PC-9 (cell line): Measurements from ENCODE around the gene PRKCH. TPM values are rescaled to one million over a fixed set of nuclear protein-coding genes. Genes with fewer than 3 reads are reported as not detected.

Source experiments
- BruUV-seq: library from RNA; stranded (reverse); fragments of 400-500 nt; replicated peaks from 2 replicates; lab custom pipeline; 2021; lab: Mats Ljungman, UMichigan
- CTCF ChIA-PET: fragments of 300-600 bp; sonication (Branson Sonifier 250); formaldehyde crosslinking; loops from one replicate; lab custom pipeline; 2022; ENCODE audit warnings: antibody characterized with exemption; lab: Charles Lee
- POLR2A ChIA-PET: fragments of 300-600 bp; sonication (Branson Sonifier 250); formaldehyde crosslinking; loops from one replicate; lab custom pipeline; 2022; ENCODE audit warnings: antibody characterized with exemption; ENCODE audit not compliant: unreplicated experiment; lab: Charles Lee
- DNase-seq, 2 experiments: peaks; one replicate each; pipeline versions ENCODE4 v3.0.0 to v3.0.0-alpha.2; 2015 to 2022; ENCODE audit warnings: mixed read lengths in 1 of 2
- H2AFZ ChIP-seq: fragments of 200-600 bp; sonication (generic); 2 replicates; pipeline ENCODE4 v1.8.1; 2017; ENCODE audit warnings: antibody characterized with exemption
- H3F3A ChIP-seq: fragments of 200-600 bp; sonication (generic); 2 replicates; pipeline ENCODE4 v1.8.1; 2017; ENCODE audit warnings: antibody characterized with exemption, mild to moderate bottlenecking, low read depth; ENCODE audit not compliant: insufficient read depth
- H3K27ac ChIP-seq: fragments of 200-600 bp; sonication (generic); 2 replicates; pipeline ENCODE4 v1.6.1; 2016; ENCODE audit warnings: mixed run types
- H3K27me3 ChIP-seq: fragments of 200-600 bp; sonication (generic); 2 replicates; pipeline ENCODE4 v1.6.1; 2016; ENCODE audit warnings: low read depth, mixed run types; ENCODE audit not compliant: insufficient read depth
- H3K36me3 ChIP-seq: fragments of 200-600 bp; sonication (generic); 2 replicates; pipeline ENCODE4 v1.6.1; 2016; ENCODE audit warnings: low read depth, mixed run types
- H3K4me1 ChIP-seq: fragments of 200-600 bp; sonication (generic); replicated peaks from 2 replicates; pipeline ENCODE4 v1.6.1; 2016; ENCODE audit warnings: mixed run types; ENCODE audit not compliant: insufficient read depth
- H3K4me2 ChIP-seq: fragments of 200-600 bp; sonication (generic); 2 replicates; pipeline ENCODE4 v1.6.1; 2017; ENCODE audit warnings: mixed run types
- H3K4me3 ChIP-seq: fragments of 200-600 bp; sonication (generic); 2 replicates; pipeline ENCODE4 v1.6.1; 2016; ENCODE audit warnings: mixed run types
- H3K79me2 ChIP-seq: fragments of 200-600 bp; sonication (generic); 2 replicates; pipeline ENCODE4 v1.6.1; 2017; ENCODE audit warnings: low read depth, mixed run types
- H3K9me2 ChIP-seq: fragments of 200-600 bp; sonication (generic); 2 replicates; pipeline ENCODE4 v1.8.1; 2017; ENCODE audit warnings: mild to moderate bottlenecking; ENCODE audit not compliant: insufficient read depth
- H3K9me3 ChIP-seq: fragments of 200-600 bp; sonication (generic); 2 replicates; pipeline ENCODE4 v1.8.1; 2016; ENCODE audit warnings: low read depth; ENCODE audit not compliant: insufficient read depth
- H4K20me1 ChIP-seq: fragments of 200-600 bp; sonication (generic); 2 replicates; pipeline ENCODE4 v1.8.1; 2017; ENCODE audit not compliant: insufficient read depth
- CTCF ChIP-seq: fragments of 200-600 bp; sonication (generic); conservative IDR thresholded peaks from 2 replicates; pipeline ENCODE4 v1.6.1; 2017; ENCODE audit warnings: mixed run types, antibody characterized with exemption, mild to moderate bottlenecking, moderate library complexity
- EZH2 ChIP-seq: fragments of 200-600 bp; sonication (generic); IDR thresholded peaks from 2 replicates; pipeline ENCODE4 v1.8.0; 2017; ENCODE audit warnings: antibody characterized with exemption, low read depth
- intact Hi-C: fragments of 100-400 bp; cut with micrococcal nuclease; formaldehyde crosslinking; loops from one replicate; pipeline ENCODE4 v1.10.0; 2022; ENCODE audit not compliant: unreplicated experiment
- total RNA-seq: library from RNA; stranded (reverse); gene quantifications from 2 replicates; pipeline ENCODE4 v1.2.3, GENCODE V29; 2021

The PRKCH gene
- total RNA-seq, 1 experiment from 2014 or later = 32.4 TPM

- no peaks in the 10 kb centered on the region for H3K36me3 ChIP-seq
- ChIA-PET POLR2A (no interaction called here), CTCF (no interaction called here)
- H3K27me3 ChIP-seq = no peaks in the 10 kb centered on the region
- peaks cover 94% of the 10 kb centered on the region for H3K79me2 ChIP-seq
- H3K4me1 ChIP-seq = peaks cover 29% of the 10 kb centered on the region
- TF ChIP-seq EZH2 = no peak
- intact Hi-C loops = no loop called here
- no peaks in the 10 kb centered on the region for H3K9me3 ChIP-seq
- no peak overlapping the region for H2AFZ ChIP-seq
- H3K4me2 ChIP-seq = no peak overlapping the region
- no peak overlapping the region for H3K27ac ChIP-seq
- H3K4me3 ChIP-seq = no peak overlapping the region
- H3K9me2 ChIP-seq = no peaks in the 10 kb centered on the region
- DNase-seq = no peak
- no peaks in the 10 kb centered on the region for H4K20me1 ChIP-seq
- no TSS peak for BruUV-seq
- H3F3A ChIP-seq = no peaks in the 10 kb centered on the region
These were observed 26.6 kb downstream of the PRKCH start for GRCh38 chr14:61347826-61348443.

- DNase-seq = no peak
- no peaks in the 10 kb centered on the region for H4K20me1 ChIP-seq
- no peaks in the 10 kb centered on the region for H3K36me3 ChIP-seq
- CTCF ChIA-PET = no interaction called here
- no peak overlapping the region for H2AFZ ChIP-seq
- peaks cover 92% of the 10 kb centered on the region for H3K79me2 ChIP-seq
- peaks cover 11% of the 10 kb centered on the region for H3F3A ChIP-seq
- H3K4me2 ChIP-seq = no peak overlapping the region
- H3K9me2 ChIP-seq = no peaks in the 10 kb centered on the region
- H3K27ac ChIP-seq = no peak overlapping the region
- intact Hi-C loops = no loop called here
- H3K4me1 ChIP-seq = peaks cover 39% of the 10 kb centered on the region
- BruUV-seq = no TSS peak
- no peaks in the 10 kb centered on the region for H3K27me3 ChIP-seq
- TF ChIP-seq CTCF = no peak
- TF ChIP-seq EZH2 = no peak
- POLR2A ChIA-PET = no interaction called here
- H3K9me3 ChIP-seq = no peaks in the 10 kb centered on the region
- H3K4me3 ChIP-seq = no peak overlapping the region
These were observed 29.3 kb downstream of the PRKCH start for GRCh38 chr14:61350427-61351270.

GRCh38 chr14:61351477-61351876 lies 30.1 kb downstream of the PRKCH start:
- ChIA-PET CTCF (interaction anchor here (0.5 kb wide), 1 partner anchor 30 kb away, joined by 4 read pairs; the partner anchor contains the start of gene PRKCH), POLR2A (no interaction called here)
- H3K27ac ChIP-seq = no peak overlapping the region
- no peak overlapping the region for H3K4me2 ChIP-seq
- peaks cover 88% of the 10 kb centered on the region for H3K79me2 ChIP-seq
- no peaks in the 10 kb centered on the region for H3K9me3 ChIP-seq
- H3K4me1 ChIP-seq = peaks cover 44% of the 10 kb centered on the region
- no peak overlapping the region for H3K4me3 ChIP-seq
- no peaks in the 10 kb centered on the region for H3K27me3 ChIP-seq
- no peak for TF ChIP-seq EZH2
- TF ChIP-seq CTCF = no peak
- no peaks in the 10 kb centered on the region for H3K36me3 ChIP-seq
- intact Hi-C loops = no loop called here
- H3K9me2 ChIP-seq = no peaks in the 10 kb centered on the region
- no peak overlapping the region for H2AFZ ChIP-seq
- no TSS peak for BruUV-seq
- H4K20me1 ChIP-seq = no peaks in the 10 kb centered on the region
- DNase-seq = no peak
- H3F3A ChIP-seq = peaks cover 16% of the 10 kb centered on the region
